ENCODE results near the gene PLCB4.
"Not testable (repeated sequence)": the region's sequence is repeated elsewhere in the genome, so short reads cannot be mapped to it uniquely, and the experiment has no call there.

The PLCB4 gene

GRCh38 chr20:9131841-9132240 lies 63.0 kb downstream of the PLCB4 start:
- no peak for DNase-seq (ENCODE audit: low read depth, low spot score)
- H3K4me3 ChIP-seq (ENCODE audit: low read length): no peak overlapping the region

DNA sequence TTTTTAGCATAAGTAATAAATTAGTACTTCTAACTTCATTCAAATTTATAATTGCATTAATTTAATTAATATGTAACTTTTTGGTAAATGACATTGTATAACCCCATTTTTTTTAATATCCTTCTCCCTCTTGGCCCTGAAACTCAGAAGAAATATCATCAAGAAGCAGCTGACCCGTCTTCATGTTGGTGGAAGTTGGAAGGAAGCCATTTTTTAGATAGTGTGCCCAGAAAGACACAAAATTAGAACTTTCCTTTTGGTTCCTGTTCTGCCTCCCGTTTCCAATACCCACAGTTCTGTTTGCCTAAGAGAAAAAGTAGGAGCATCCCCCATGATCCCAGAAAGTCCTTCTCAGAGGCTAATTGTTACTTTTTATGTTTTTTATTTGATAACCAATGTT lies 65.5 kb downstream of the PLCB4 start:
- H3K4me3 ChIP-seq (ENCODE audit: low read length): no peak overlapping the region
- no peak for DNase-seq (ENCODE audit: low read depth, low spot score)

DNA sequence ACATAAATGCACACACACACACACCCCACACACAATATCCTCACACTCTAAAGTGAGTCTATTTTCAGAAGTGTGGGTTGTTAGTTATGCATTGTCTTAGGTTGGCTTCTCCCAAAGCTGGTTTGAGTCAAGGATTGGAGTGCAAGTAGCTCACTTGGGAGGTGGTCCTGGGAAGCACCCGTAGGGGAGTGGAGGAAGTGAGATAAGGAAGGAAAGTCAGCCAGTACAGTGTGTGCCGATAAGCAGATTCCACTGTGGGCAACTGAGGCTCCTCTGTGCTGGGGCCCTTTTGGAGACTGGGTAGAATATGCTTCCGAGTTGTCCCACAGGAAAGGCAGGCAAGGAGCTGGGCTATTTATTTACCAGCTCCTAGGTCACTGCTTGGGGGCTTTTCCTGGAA lies 67.2 kb downstream of the PLCB4 start:
- DNase-seq (ENCODE audit: low read depth, low spot score): no peak
- no peak overlapping the region for H3K4me3 ChIP-seq (ENCODE audit: low read length)

GRCh38 chr20:9137001-9137400 lies 68.1 kb downstream of the PLCB4 start:
- no peak overlapping the region for H3K4me3 ChIP-seq (ENCODE audit: low read length)
- DNase-seq (ENCODE audit: low read depth, low spot score): no peak

GRCh38 chr20:9139106-9139833 lies 70.4 kb downstream of the PLCB4 start:
- DNase-seq (ENCODE audit: low read depth, low spot score): no peak
- no peak overlapping the region for H3K4me3 ChIP-seq (ENCODE audit: low read length)

- no peak overlapping the region for H3K4me3 ChIP-seq (ENCODE audit: low read length)
- DNase-seq (ENCODE audit: low read depth, low spot score): no peak
Measured at GRCh38 chr20:9140162-9140760, 71.4 kb downstream of the PLCB4 start.

GRCh38 chr20:9141070-9141469 lies 72.2 kb downstream of the PLCB4 start:
- DNase-seq (ENCODE audit: low read depth, low spot score): no peak
- no peak overlapping the region for H3K4me3 ChIP-seq (ENCODE audit: low read length)

DNA sequence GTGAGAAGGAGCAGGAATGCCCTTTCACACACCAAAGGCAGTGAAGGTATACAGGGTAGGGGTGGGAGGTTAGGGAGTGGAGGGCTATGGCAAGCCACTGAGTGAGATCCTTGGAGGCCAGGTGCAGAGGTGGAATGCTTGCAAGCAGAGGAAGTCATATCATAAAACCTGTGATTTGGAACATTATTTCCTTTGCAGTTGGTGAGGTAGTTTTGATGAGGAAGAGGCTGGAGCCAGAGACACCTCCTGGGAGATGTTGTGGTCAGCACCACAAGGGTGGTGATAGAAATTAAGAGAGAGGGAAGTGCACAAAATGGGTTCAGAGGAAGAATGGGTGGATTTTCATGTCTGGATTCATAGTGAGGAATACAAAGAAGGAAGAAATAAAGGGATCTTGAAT lies 73.0 kb downstream of the PLCB4 start:
- no peak overlapping the region for H3K4me3 ChIP-seq (ENCODE audit: low read length)
- no peak for DNase-seq (ENCODE audit: low read depth, low spot score)

- DNase-seq (ENCODE audit: low read depth, low spot score): no peak
- no peak overlapping the region for H3K4me3 ChIP-seq (ENCODE audit: low read length)
Measured at GRCh38 chr20:9142809-9143208, 73.9 kb downstream of the PLCB4 start.

- no peak for DNase-seq (ENCODE audit: low read depth, low spot score)
- H3K4me3 ChIP-seq (ENCODE audit: low read length): no peak overlapping the region
Measured at GRCh38 chr20:9143926-9144325, 75.0 kb downstream of the PLCB4 start.

DNA sequence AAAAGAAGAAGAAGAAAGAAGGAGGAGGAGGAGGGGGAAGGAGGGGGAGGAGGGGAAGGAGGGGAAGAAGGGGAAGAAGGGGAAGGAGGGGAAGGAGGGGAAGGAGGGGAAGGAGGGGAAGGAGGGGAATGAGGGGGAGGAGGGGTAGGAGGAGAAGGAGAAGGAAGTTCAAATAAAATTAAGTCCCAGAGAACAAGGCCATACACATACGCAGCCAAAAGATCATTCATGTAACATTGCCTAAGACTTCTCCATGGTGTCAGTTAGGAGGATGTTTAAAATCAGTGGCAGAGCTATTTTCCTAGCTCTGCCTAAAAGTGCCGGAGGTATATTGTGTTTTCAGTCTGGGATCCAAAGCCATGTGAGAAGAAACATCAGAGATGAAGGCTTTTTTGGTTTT lies 75.8 kb downstream of the PLCB4 start:
- H3K4me3 ChIP-seq (ENCODE audit: low read length): no peak overlapping the region
- no peak for DNase-seq (ENCODE audit: low read depth, low spot score)

- no peak for DNase-seq (ENCODE audit: low read depth, low spot score)
- no peak overlapping the region for H3K4me3 ChIP-seq (ENCODE audit: low read length)
Measured at GRCh38 chr20:9145142-9145541, 76.3 kb downstream of the PLCB4 start.

- H3K4me3 ChIP-seq (ENCODE audit: low read length): no peak overlapping the region
- DNase-seq (ENCODE audit: low read depth, low spot score): no peak
Measured at GRCh38 chr20:9146649-9147048, 77.8 kb downstream of the PLCB4 start.

DNA sequence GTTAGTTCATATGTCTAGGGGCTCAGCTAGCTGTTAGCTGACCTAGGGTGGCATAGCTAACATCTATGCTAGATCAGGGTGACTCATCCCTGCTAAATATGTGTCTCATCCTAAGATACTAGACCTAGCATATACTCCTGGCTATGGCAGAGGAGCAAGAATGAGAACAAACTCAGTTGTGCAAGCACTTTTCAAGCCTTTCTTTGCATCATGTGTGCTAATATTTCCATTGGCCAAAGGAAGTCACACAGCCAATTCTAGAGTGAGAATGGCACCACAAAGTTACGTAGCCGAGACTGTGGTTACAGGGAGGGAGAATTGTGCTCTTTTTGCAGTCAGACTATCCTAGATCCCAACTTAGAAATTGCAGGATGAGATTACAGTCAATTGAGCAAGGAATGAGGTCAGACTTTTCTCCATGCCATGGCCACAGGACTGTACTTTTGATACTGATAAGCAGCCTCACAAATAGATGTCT lies 78.7 kb downstream of the PLCB4 start:
- H3K4me3 ChIP-seq (ENCODE audit: low read length): no peak overlapping the region
- no peak for DNase-seq (ENCODE audit: low read depth, low spot score)

- DNase-seq (ENCODE audit: low read depth, low spot score): no peak
- no peak overlapping the region for H3K4me3 ChIP-seq (ENCODE audit: low read length)
Measured at GRCh38 chr20:9148291-9148690, 79.4 kb downstream of the PLCB4 start.

GRCh38 chr20:9149087-9149486 lies 80.2 kb downstream of the PLCB4 start:
- no peak for DNase-seq (ENCODE audit: low read depth, low spot score)
- no peak overlapping the region for H3K4me3 ChIP-seq (ENCODE audit: low read length)

DNA sequence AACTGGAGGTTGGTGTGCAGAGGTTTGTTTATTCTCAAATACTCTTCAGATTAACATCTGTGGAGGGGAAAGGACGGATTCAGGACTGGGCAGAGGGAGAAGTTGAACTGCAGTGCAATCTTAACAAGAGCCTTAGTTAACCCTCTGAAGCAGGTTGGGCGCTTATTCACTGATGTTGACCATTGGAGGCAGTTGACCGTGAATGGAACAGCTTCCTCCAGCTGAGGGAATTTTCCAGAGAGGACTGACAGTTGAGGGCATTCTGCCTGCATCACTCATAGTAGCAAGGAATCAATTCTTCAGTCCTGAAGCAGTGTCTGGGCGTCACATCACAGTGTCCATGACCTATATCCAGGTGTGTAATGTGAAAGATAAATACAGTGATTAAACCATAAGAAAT lies 80.9 kb downstream of the PLCB4 start:
- DNase-seq (ENCODE audit: low read depth, low spot score): no peak
- H3K4me3 ChIP-seq (ENCODE audit: low read length): no peak overlapping the region

GRCh38 chr20:9150679-9151078 lies 81.8 kb downstream of the PLCB4 start:
- H3K4me3 ChIP-seq (ENCODE audit: low read length): no peak overlapping the region
- no peak for DNase-seq (ENCODE audit: low read depth, low spot score)

- not testable (repeated sequence) for DNase-seq (ENCODE audit: low read depth, low spot score); H3K4me3 ChIP-seq (ENCODE audit: low read length)
Measured at GRCh38 chr20:9152139-9152538, 83.3 kb downstream of the PLCB4 start.

DNA sequence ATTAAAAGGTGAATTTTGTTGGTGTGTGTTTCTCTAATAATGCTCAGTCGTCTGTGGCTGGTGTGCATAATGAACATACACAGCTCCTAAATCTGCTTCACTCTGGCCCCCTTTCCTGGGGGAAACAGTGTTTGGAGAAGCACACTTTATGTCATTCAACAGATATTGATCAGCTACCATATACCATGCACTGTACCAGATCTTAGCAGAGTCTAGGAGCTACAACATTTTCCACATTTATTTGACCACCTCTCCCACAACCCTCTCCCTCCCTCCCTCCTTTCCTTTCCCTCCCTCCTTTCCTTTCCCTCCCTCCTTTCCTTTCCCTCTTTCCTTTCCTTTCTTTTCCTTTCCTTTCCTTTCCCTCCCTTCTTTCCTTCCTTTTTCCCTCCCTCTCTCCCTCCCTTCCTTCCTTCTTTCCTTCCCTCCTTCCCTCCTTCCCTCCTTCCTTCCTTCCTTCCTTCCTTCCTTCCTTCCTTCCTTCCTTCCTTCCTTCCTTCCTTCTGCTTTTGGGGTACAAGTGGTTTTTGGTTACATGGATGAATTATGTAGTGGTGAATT lies 85.7 kb downstream of the PLCB4 start:
- no peak overlapping the region for H3K4me3 ChIP-seq (ENCODE audit: low read length)
- no peak for DNase-seq (ENCODE audit: low read depth, low spot score)
